IPS-11a (cell line): ENCODE results near the gene TP53.

Source experiments
- H3K4me3 ChIP-seq: one replicate; pipeline ENCODE4 v1.5.1; 2013; ENCODE audit warnings: low read depth, low read length, control low read depth

The TP53 gene

DNA sequence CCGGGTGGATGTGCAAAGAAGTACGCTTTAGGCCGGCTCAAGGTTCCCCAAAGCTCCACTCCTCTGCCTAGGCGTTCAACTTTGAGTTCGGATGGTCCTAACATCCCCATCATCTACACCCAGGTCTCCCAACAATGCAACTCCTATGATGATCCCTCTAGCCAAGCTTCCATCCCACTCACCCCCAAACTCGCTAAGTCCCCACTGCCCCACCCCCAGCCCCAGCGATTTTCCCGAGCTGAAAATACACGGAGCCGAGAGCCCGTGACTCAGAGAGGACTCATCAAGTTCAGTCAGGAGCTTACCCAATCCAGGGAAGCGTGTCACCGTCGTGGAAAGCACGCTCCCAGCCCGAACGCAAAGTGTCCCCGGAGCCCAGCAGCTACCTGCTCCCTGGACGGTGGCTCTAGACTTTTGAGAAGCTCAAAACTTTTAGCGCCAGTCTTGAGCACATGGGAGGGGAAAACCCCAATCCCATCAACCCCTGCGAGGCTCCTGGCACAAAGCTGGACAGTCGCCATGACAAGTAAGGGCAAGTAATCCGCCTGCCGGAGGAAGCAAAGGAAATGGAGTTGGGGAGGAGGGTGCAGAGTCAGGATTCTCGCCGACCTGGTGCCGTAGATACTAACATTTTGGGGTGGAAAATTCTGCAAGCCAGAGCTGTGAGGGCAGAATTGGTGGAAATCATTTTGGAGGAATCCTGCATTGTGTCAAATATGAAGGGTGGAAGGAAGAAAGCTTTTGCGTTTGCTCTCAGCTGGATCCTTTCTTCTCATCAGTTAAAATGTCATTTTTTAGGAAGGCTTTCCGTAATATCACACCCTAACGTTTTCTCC lies at the start of gene TP53:
Gene TP53, minus strand, starts transcription at position 419 of the 836 bp plus-strand sequence. CDS start 10,896 bp downstream, outside the sequence.
- peak within 1 kb of the TSS; percentile 97 for H3K4me3 ChIP-seq

DNA sequence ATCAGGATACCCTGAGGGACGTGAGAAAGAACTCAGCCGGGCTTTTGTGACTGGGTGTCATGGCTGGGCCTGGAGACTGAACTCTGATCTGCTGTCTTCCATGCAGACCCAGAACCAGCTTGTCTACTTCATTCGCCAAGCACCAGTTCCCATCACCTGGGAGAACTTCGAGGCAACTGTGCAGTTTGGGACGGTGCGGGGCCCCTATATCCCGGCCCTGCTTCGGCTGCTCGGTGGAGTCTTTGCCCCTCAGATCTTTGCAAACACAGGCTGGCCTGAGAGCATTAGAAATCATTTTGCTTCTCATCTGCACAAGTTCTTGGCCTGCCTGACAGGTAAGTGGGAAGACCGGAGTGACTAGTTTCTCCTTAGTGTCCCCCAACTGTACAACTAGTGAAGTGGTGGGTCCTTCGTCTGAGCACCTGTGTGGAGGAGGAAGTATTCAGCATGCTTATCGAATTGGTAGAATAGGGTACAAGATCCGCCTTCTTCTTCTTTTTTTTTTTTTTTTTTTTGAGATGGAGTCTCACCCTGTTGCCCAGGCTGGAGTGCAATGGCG lies 45.8 kb upstream of the TP53 start:
- no peak overlapping the region for H3K4me3 ChIP-seq

DNA sequence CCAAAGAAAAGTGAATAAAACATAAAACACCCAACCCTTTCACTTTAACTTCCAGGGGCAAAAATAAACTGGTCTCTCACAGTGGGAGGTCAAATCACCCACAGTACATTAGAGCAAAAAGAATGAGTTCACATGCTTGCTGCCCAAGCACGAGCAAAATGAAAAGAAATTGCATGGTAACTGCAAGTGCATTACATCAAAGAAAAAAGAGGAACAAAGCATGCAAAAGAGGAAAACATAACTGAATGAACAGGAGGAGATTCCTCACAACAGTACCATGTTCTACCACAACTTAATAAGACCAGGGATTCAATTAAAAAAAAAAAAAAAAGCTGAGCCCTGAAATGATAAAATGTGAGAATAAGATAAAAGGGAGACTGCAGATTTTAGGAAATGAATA lies 42.5 kb upstream of the TP53 start:
- H3K4me3 ChIP-seq = no peak overlapping the region

DNA sequence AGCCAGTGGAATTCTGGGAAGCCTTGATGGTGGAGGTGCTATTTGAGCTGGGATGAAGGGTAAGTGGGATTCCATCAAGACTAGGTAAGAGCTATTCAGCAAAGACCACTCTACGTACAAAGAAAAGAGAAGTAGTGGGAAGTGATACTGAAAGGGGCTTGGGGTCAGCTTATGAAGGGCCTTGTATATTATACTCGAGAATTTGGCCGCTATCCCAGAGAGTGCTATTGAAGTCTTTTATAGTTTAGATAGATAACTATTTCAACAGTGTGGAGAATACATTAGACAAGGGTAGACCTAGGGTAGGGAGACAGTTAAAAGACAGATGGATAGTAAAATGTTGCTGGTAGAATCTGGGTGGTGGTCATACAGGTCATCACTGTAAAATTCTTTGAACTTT lies 40.6 kb upstream of the TP53 start:
- no peak overlapping the region for H3K4me3 ChIP-seq

DNA sequence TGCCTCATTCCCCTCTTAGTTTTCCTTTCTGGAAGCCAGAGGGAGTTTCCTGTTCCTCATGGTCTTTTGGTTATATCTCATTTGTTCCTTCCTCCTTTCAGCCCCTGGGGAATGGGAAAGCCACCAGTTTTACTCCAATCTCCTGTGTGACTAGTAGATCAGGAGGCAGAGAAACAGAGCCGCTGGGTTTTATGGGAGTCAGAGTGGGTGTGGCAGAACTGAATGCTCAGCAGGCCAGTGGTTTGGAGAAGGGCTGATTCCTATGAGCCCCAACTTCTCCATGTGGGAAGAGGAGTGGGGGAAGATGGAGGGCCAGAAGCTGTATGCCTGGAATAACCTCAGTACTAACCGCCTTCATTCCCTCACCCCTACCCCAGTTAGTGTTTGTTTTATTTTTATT lies 34.3 kb upstream of the TP53 start:
- H3K4me3 ChIP-seq = no peak overlapping the region

DNA sequence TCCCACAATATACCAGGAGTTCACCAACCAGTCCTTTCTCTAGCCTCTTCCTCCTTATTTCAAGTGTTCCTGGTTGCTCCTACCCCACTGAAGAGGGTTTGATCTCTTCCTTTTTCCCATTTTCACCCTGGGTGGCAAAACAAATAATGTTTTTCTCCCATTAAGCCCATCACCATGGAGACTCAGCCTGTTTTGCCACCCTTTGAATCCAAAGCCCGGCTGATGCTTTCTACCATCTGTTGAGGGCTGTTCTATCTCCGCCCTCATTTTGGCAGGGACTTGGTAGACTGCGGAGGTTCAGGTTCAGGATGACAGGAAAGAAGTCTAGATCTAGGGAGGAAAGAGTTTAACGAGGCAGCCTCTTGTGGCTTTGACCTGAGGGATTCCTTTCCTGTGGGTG lies 32.8 kb upstream of the TP53 start:
- no peak overlapping the region for H3K4me3 ChIP-seq

DNA sequence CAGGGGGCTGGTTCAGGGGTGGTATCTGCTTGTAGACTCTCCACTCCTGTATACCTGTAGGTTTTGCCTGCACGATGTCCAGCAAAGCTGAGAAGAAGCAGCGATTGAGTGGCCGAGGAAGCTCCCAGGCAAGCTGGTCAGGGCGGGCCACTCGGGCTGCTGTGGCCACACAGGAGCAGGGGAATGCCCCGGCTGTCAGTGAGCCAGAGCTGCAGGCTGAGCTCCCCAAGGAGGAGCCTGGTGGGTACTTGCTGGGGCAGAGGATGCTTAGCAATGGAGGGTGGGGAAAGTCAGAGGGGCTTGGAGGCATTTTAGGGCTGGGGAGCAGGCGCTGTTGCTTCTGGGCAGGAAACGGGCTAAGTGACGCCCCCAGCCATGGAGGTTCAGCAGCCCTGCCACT lies 32.4 kb upstream of the TP53 start:
- H3K4me3 ChIP-seq = no peak overlapping the region

DNA sequence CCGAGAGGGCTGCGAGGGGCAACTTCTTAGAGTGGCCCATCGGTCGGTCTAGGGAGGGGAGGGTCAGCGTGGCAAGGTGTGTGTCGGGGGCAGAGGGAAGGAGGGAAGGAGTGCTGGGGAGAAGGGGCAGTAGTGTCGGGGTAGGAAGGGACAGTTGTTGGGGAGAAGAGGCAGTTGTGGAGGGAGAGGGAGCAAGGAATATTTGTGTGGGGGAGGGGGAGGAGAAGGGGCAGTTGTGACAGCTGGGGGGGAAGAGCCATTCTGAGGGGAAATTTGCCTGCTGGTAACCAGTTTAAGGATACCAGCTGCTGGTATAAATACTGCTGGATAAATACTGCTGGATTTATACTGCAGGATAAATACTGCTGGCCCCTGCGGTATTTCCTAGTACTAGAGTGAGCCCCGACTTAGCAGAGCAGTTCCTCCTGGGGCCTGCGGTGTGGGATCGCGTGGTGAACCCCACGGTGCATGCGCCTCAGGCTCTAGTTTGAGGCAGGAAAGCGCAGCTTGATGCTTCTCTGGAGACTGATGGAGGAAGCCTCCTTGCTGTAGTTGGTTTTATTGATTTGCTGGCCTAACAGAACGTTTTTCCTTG lies 30.6 kb upstream of the TP53 start:
- peak overlapping the region; percentile 42 for H3K4me3 ChIP-seq

DNA sequence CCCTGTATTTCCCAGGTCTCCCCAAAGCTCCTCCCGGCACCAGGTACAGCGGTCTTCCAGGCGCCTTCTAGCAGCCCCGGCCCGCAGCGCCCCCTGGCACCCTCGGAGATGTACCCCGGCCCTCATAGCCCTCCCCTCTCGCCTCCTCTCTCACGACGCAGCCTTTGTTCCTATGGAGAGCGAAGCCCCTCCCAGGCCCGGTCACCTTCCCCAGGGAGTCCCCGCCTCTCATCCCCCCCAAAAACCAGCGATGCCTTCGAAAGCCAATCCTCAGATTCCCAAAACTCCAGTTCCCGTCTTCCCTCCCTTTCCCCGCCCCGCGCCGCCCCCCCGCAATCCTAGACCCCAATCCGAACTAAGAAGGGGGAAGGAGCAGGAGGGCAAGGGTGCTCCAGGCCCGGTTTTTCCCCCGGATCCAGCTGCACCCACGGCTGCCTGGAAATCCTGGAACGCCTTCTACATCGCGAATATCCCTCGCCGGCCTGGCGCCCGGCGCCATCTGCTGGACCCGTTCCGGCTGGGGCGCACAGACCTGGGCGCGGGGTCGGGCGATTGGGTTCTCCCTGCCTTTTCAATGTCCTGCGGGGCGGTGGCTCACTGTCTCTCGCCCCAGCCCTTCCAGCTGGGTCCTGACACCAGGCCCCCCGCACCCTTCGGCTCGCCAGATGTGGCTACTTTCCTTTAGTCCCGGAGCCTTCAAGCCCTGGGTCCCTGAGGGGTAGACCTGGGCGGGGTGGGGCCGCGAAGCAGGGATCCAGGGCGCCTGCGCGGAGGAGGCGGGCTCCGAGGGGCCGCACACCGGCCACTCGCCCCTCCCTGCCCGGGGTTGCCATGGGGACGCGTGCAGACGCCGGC lies 29.8 kb upstream of the TP53 start, which contains the start of gene DNAH2:
Gene DNAH2, plus strand, starts transcription at position 844 of the 855 bp plus-strand sequence. CDS start 1,991 bp downstream, outside the sequence.
- H3K4me3 ChIP-seq = peak within 1 kb of the TSS; percentile 42

DNA sequence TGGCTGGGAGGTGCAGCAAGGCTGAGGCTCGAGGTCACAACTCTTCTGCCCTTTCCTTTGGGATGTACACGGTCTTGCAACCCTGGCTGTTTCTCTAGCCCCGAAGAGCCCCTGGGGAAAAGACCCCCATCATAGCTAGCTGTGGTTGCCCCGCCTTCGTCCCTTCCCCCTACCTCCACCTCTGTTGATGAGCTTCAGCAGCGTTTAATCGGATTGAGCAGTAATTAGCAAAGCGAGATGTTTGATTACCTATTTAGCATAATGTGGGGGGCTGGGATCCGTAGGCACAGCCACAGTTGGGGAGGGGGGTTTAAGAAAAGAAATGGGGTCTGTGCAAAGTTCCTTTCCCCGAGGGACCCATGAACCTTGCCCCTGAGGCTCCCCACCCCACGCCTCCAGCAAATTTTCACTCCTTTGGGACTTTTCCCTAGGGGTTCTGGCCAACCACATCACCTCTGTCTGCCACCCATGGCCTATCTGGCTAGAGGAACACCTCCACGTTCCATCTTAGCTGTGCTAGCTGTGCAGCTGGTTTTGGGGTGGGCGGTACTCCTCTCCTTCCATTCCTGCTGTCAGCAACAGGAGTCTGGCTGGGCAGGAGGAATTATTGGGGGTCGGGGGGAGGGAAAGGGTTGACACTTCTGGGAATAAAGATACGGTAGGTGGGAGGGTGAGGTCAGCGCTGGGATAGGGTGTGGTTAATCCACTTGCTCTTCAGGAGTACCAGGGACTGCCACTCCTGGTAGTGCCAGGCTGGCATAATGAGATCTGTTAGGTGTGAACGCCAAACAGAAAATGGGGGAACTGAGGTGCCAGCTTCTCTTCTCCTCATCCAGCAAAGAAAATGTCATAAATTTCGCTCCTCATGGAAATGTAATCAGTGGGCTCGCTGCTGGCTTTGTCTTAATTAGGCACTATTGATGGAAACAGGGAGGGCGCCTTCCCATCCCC lies 28.9 kb upstream of the TP53 start:
- H3K4me3 ChIP-seq = peak overlapping the region; percentile 34

DNA sequence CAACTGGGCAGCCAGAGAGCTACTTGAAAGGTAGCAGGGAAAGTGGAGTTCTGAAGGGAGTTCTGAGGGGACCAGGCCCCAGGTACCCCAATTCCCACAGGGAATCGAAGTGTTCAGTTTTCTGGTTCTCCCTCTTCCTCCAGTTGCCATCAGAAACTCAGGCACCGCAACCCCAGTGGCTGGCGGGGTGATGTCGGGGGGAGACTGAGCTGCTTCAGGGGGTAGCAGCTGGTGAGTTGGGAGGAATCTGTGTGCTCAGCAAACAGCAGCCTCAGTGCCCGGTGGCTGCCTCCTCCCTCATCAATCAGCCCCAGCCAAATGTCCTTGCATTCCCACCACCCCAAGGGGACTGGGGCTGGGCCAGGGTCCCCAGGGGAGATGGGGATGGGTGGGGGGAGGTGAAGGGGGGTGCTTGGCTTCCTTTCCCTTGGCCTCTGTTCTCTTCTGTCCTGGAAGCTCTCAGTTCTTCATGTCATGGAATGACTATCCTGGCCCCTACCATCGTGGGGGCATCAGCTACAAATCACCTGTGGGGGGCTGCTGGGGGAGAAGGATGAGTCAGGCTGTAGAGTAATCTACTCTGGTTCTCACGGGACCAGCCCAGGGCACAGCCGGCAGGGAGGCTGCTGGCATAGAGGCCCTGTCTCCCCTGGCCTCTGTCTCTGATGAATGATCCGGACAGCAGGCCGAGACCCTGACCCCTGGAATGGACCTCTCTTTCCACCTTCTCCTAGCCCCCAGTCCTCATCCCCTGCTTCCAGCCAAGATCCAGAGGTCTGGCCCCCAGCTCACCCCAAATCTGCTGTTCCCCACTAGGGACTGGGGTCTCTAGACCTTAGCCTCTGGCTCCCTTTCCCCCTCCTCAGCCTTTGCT lies 27.7 kb upstream of the TP53 start:
- H3K4me3 ChIP-seq = no peak overlapping the region

DNA sequence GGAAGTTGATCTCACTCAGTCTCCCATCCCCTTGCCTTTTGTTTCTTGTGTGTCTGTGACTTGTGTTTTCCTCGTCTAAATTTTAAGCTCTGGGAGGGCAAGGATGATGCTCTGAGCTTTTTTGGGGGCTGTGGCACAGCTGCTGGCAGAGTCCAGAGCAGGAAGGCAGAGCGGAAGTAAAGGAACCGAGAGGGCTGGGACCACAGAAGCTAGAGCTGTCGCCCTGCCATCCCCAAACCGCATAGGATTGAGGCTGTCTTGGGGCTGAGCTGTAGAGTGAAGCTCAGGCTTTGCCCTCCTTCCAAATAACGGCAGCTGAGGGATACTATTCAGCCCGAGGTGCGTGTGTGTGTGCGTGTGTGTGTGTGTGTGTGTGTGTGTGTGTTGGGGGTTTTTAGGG lies 26.5 kb upstream of the TP53 start:
- no peak overlapping the region for H3K4me3 ChIP-seq

DNA sequence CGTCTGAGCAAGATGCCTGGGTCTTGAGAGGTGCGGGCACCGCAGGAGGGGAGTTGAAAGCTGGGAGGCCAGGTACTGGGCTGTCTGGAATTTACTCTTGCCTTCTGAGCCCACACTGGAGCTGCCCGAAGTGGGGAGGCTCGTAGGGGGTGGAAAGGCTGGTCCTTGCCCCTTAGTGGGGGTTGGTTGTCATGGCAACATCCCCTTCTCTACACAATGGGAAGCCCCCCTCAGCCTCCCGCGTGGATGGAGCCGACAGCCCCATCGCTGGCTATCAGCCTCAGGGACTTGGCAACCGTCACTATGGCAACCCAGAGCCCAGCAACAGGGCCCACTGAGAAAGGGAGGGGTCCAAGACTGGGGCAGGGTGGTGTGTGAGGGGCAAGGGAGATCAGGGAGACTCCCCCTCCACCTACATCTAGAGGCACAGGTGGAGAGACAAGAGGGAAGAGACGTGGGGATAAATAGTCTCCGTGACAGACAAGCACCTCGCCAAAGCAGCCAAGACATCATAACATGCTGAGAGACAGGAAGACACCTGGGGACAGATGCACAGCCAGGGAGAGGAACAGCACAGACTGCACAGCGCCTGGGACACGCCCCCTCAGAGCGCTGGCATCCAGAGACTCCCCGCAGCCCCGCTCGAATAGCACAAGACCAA lies 25.0 kb upstream of the TP53 start:
- no peak overlapping the region for H3K4me3 ChIP-seq

DNA sequence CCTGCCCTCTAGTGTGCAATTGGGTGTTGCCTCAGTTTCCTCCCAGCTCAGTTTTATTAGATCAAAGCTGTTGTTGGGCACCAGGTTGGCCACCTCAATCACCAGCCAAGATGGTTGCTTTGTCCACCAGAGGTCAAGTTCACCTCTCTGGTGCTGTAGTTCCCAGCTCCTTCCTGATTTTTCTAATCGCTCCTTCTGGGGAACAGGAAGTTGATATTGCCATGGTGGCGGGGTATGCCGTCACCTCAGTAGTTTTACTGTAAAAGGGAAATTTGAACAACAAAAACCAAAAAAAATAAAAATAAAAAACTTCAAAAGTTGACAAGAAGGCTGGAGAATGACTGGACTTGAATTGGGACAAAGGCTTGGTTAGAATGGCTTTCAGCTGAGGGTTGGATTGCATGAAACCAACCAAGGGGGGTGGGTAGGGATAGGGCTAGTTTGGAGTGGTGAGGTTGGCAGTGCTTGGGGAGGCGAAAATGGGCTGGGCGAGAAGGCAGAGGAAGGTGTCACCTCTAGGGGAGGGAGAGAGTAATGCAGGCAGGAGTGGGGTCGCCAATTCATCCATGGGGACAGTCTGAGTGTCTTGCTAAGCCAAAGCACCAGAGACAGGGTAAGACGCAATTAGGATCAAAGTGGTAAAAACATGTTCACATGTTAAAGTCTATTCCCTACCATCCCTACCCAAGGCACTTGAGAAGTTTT lies 23.9 kb upstream of the TP53 start:
- H3K4me3 ChIP-seq = no peak overlapping the region

DNA sequence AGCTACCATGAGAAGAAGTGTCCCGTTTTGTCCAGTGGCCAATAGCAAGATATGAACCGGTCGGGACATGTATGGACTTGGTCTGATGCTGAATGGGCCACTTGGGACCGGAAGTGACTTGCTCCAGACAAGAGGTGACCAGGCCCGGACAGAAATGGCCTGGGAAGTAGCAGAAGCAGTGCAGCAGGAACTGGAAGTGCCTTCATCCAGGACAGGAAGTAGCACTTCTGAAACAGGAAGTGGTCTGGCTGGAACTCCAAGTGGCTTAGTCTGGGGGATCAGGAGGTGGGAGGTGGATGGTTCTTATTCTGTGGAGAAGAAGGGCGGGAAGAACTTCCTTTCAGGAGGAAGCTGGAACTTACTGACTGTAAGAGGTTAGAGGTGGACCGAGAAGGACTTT lies 23.0 kb upstream of the TP53 start:
- H3K4me3 ChIP-seq = no peak overlapping the region

DNA sequence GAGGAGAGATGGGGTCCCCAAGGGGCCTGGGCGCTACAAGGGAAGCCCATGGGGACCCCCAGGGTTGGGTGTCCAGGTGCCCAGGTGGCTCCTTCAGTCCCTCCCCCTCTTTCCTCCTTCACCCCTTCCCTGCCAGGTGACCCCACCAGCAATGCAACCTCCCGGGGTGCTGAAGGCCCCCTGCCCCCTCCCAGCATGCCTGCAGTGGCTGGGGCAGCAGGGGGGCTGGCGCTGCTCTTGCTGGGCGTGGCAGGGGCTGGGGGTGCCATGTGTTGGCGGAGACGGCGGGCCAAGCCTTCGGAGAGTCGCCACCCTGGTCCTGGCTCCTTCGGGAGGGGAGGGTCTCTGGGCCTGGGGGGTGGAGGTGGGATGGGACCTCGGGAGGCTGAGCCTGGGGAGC lies 21.7 kb upstream of the TP53 start:
- no peak overlapping the region for H3K4me3 ChIP-seq

DNA sequence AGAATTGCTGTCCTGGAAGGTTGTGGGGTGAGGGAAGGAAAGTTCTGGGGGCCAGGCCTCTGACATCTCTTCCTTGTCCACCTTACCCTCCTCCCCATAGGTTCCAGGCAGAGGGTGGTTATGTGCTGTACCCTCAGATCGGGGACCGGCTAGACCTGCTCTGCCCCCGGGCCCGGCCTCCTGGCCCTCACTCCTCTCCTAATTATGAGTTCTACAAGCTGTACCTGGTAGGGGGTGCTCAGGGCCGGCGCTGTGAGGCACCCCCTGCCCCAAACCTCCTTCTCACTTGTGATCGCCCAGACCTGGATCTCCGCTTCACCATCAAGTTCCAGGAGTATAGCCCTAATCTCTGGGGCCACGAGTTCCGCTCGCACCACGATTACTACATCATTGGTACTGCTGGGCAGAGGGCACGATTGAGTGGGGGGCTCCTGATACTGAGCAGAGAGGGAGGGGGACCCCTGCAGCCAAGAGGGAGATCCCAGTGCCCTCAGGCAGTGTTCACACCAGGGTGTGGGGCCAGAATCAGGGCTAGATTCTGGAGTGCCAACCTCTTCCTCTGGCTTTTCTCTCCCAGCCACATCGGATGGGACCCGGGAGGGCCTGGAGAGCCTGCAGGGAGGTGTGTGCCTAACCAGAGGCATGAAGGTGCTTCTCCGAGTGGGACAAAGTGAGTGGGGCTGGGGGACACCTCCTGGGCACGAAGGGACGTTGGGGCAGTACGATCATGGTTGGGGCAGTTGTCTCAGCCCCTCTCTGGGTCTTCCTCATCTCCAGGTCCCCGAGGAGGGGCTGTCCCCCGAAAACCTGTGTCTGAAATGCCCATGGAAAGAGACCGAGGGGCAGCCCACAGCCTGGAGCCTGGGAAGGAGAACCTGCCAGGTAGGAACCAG lies 20.8 kb upstream of the TP53 start:
- H3K4me3 ChIP-seq = no peak overlapping the region
